Erythroblast (primary cell): ENCODE measurements around the gene EMP3.

Experiments
- GATA1 ChIP-seq: IDR thresholded peaks from 2 replicates; pipeline ENCODE4 v1.6.1; 2011; ENCODE audit warnings: low read depth, mild to moderate bottlenecking, control low read depth, low read length, moderate library complexity
- POLR2A ChIP-seq: IDR thresholded peaks from 2 replicates; pipeline ENCODE4 v1.6.1; 2011; ENCODE audit warnings: mild to moderate bottlenecking, low read length

GRCh38 chr19:48338253-48338755, 13.0 kb downstream of the EMP3 start:
- TF ChIP-seq POLR2A (no peak), GATA1 (no peak)
